Measurements from ENCODE around the gene BHMT.

The BHMT gene

DNA sequence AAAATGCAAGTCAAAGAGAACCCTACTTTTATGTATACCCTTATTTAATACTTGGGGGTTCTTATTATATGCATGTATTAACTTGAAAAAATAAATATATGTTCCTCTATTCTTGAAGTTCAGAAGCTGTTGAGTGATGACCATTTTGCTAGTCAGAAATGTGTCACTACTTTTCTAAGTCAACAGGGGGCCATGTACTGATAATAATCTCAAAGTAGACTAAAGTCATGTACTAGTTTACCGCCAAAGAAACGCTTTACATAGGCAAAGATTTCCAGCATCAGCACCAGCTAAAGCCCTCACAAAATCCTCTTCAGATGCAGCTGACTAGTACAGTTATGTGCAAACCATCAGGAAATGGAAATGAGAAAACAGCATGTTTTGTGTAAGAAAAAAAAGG is 5.7 kb upstream of the BHMT start:
- Mint-ChIP-seq H3K27me3 (peaks cover 28% of the 10 kb centered on the region), H3K4me3 (no peak overlapping the region), H3K9me3 (ENCODE audit: low read depth) (no peaks in the 10 kb centered on the region), H3K4me1 (ENCODE audit: low read depth) (peaks cover 2% of the 10 kb centered on the region), H3K27ac (no peak overlapping the region), H3K36me3 (peaks cover 4% of the 10 kb centered on the region)

DNA sequence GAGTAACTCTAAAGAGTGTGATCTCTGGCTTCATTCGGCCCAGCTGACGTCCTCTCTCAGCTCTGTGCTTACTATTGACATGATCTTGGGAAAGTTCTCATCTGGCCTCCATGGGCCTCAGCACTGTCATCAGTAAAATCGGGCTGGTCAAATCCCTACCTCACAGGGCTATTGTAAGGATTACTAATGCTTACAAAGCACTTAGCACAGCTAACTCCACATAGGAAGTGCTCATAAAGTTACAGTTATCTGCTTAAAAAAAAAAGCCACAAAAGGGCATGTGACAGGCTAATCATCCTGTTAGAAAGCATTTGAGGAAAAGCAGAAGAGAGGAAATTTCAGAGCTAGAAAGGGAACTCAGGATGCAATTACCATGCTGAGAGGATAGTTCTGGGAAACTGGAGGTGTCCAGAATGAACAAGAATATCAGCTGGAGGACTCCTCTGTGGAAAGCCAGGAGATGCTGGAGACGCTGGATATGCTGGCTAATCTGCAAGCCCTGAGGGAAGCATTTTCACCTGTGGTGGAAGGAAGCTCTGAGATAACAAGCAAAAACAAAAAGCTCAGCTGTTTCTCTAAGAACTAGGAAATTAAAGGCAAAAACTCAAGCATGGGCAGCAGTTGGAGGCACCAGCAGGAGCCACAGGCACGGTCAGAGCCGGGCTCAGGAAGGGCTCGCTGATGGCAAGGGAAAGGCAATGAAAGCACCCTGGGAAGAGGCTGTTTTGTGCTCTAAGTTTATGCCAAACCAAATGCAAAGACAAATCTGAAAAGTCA is 4.4 kb upstream of the BHMT start:
- Mint-ChIP-seq H3K4me1 (ENCODE audit: low read depth) (peaks cover 2% of the 10 kb centered on the region), H3K4me3 (no peak overlapping the region), H3K27me3 (peaks cover 30% of the 10 kb centered on the region)

DNA sequence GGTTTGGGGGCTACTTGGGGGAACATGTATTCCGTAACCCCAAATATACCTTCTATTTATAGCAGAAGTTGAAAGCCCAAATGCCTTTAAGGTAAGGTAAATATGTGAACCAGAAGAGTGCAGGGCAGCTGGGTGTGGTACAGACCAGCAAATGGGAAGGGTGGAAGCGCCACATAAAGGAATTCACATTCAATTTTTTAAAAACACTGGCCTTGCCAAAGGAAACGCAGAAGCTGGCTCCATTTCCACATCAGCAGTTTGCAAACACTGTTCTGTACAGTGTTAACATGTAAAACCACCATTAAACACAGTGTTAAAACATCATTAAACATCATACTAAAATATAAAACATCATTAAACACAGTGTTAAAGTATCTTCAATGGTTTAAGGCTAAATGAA is 3.5 kb upstream of the BHMT start:
- no peak overlapping the region for H3K4me3 Mint-ChIP-seq
- no peaks in the 10 kb centered on the region for H3K9me3 Mint-ChIP-seq (ENCODE audit: low read depth)
- H3K4me1 Mint-ChIP-seq (ENCODE audit: low read depth), result peaks cover 2% of the 10 kb centered on the region
- no peak overlapping the region for H3K27ac Mint-ChIP-seq
- no peaks in the 10 kb centered on the region for H3K36me3 Mint-ChIP-seq
- peaks cover 26% of the 10 kb centered on the region for H3K27me3 Mint-ChIP-seq

More for the DNA sequence above, 4.4 kb upstream of the BHMT start:
- H3K27ac Mint-ChIP-seq, result no peak overlapping the region
- no peaks in the 10 kb centered on the region for H3K9me3 Mint-ChIP-seq (ENCODE audit: low read depth)
- H3K36me3 Mint-ChIP-seq, result no peaks in the 10 kb centered on the region

DNA sequence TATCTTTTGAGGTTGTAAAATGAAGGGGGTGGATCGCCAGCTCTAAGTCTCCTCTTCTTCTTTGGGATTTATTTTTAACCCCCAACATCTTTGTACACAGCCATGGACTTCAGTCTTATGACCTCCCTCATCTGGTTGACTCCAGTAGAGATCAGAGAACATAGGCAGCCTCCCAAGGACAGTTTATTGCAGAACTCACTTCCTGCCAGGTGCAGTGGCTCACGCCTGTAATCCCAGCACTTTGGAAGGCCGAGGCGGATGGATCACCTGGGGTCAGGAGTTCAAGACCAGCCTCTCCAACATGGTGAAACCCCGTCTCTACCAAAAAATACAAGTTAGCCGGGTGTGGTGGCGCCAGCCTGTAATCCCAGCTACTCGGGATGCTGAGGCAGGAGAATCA is 2.8 kb upstream of the BHMT start:
- H3K4me1 Mint-ChIP-seq (ENCODE audit: low read depth), result peaks cover 2% of the 10 kb centered on the region
- no peaks in the 10 kb centered on the region for H3K36me3 Mint-ChIP-seq
- H3K27me3 Mint-ChIP-seq, result peaks cover 24% of the 10 kb centered on the region
- H3K27ac Mint-ChIP-seq, result no peak overlapping the region
- no peaks in the 10 kb centered on the region for H3K9me3 Mint-ChIP-seq (ENCODE audit: low read depth)
- no peak overlapping the region for H3K4me3 Mint-ChIP-seq

DNA sequence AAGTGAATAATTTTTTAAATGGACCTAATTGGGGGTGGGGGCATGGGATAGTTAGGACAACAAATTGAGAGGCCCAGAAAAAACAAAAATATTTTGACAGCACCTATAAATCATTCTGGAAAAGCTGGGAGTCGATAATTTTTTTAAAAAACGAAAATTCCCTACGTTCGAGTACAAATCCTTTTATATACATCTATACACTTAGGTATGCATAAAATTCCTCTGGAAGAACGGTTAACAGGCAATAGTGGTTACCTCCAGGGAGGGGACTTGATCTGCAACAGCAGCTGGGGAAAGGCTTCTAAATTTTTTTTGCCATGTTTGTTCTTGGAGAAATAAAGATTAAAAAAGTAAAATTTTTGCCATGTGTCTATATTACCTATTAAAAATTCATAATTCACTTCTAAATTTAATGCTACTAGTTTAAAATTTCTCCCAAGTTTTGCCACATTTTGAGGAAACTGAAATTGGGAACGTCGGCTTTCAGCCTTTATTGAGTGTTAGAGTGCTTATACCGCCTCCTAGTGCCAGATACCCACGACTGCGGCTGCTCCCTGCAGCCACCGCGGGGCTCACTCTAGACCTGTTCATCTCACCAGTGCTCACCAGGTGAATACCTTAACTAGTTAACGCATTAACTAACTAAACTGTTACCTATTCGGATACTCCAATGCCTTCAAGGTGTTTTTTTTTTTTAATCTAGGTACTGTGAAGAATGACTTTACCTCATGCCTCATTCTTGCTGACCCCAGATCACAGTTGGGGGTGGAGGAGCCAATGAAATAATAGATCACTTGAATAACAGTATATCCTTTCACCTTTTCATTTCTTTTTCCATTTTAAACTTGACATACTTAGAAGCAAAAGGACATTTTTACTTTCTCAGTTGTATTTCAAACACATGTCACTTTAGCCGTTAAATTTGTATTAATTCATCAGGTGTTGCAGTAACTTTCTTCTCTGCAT is 1.8 kb upstream of the BHMT start:
- Mint-ChIP-seq H3K9me3 (ENCODE audit: low read depth) (no peaks in the 10 kb centered on the region), H3K27me3 (peaks cover 22% of the 10 kb centered on the region), H3K27ac (no peak overlapping the region), H3K4me3 (no peak overlapping the region), H3K4me1 (ENCODE audit: low read depth) (peaks cover 2% of the 10 kb centered on the region), H3K36me3 (no peaks in the 10 kb centered on the region)

DNA sequence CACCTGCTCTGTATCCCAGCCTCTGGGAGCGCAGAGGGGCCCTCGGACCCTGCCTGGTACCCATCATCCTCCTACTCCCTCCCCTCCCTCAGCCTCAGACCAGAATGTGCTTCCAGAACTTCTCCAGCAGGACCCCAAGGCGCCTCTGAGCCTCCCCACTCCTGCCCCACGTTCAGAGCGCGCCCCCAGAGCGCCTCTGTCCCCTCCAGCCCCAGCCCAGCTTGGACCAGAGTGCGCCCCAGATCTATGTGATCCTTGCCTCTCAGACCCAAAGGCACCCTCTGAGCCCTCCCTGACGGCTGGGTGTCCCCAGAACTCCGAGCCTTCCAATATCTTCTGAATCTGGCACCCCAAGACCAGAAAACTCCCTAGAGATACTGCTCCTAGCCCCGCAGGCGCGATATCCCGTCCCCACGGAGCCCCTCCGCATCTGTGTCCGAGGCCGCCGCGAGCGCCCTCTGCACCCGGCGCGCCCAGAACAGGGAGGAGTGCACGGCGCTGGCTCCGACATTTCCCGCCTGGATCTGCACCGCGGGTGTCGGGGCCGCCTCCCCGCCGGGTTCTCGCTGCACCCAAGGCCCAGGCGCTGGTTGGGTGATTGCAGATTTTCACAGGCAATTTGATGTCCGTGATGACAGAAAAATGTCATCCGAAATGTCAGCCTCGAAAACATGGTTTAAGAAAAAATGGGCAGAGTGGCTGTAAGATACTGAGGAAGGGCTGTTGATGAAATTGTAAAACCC is 522 bp downstream of the BHMT start:
- H3K4me1 Mint-ChIP-seq (ENCODE audit: low read depth), result peaks cover 2% of the 10 kb centered on the region
- H3K4me3 Mint-ChIP-seq, result no peak overlapping the region
- peaks cover 14% of the 10 kb centered on the region for H3K27me3 Mint-ChIP-seq
- no peaks in the 10 kb centered on the region for H3K36me3 Mint-ChIP-seq
- H3K9me3 Mint-ChIP-seq (ENCODE audit: low read depth), result no peaks in the 10 kb centered on the region
- no peak overlapping the region for H3K27ac Mint-ChIP-seq

DNA sequence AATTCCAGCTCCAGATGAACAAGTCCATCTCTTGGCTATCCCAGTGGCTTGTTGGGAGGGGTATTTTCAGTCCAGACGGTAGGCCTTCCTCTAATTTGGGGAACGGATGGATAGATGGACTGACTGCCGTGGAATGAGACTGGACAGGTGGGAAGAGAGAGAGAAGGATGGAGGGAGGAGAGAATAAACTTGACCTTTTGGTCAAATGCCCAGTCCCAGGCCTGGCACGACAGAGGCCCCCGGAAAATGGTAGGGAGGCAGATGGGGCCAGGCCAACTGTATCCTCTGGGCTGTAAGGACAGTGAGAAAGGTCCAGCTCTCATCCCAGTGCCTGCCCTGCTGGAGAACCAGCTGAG is 1.1 kb downstream of the BHMT start:
- Mint-ChIP-seq H3K4me3 (no peak overlapping the region), H3K9me3 (ENCODE audit: low read depth) (no peaks in the 10 kb centered on the region), H3K4me1 (ENCODE audit: low read depth) (peaks cover 2% of the 10 kb centered on the region), H3K27ac (no peak overlapping the region), H3K36me3 (no peaks in the 10 kb centered on the region), H3K27me3 (peaks cover 14% of the 10 kb centered on the region)

DNA sequence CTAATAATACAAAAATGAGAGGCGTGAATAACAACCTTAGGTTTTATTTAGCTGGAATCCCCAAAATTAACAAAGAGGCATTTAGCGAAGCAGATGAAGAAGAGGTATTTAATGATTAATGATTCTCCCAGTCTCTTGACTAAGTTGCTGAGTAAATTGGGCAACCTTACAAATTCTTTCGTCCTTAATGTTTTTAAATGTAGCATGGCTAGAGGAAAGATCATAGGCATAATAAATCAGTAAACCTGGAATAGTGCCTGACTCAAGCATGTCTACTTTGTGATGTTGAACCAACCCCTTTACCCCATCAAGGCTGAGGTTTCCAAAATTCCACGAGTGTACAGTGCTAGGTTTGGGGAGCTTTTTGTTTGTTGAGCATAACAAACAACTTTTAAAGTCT is 7.9 kb downstream of the BHMT start:
- Mint-ChIP-seq H3K4me1 (ENCODE audit: low read depth) (no peaks in the 10 kb centered on the region), H3K4me3 (no peak overlapping the region), H3K27ac (no peak overlapping the region), H3K9me3 (ENCODE audit: low read depth) (no peaks in the 10 kb centered on the region), H3K27me3 (peaks cover 7% of the 10 kb centered on the region), H3K36me3 (peaks cover 3% of the 10 kb centered on the region)

DNA sequence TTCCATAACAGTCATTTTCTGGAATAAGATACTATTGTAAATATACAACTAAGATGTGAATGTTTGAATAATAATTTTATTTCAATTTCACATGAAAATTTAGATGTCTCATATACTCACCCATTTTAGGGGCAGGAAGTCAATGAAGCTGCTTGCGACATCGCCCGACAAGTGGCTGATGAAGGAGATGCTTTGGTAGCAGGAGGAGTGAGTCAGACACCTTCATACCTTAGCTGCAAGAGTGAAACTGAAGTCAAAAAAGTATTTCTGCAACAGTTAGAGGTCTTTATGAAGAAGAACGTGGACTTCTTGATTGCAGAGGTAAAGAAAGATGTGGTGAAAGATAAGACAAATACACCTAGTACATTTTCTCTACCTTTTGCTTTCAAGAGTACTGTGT is 8.6 kb downstream of the BHMT start:
- peaks cover 7% of the 10 kb centered on the region for H3K27me3 Mint-ChIP-seq
- no peaks in the 10 kb centered on the region for H3K9me3 Mint-ChIP-seq (ENCODE audit: low read depth)
- H3K36me3 Mint-ChIP-seq, result peaks cover 3% of the 10 kb centered on the region
- no peaks in the 10 kb centered on the region for H3K4me1 Mint-ChIP-seq (ENCODE audit: low read depth)
- no peak overlapping the region for H3K4me3 Mint-ChIP-seq
- H3K27ac Mint-ChIP-seq, result no peak overlapping the region

DNA sequence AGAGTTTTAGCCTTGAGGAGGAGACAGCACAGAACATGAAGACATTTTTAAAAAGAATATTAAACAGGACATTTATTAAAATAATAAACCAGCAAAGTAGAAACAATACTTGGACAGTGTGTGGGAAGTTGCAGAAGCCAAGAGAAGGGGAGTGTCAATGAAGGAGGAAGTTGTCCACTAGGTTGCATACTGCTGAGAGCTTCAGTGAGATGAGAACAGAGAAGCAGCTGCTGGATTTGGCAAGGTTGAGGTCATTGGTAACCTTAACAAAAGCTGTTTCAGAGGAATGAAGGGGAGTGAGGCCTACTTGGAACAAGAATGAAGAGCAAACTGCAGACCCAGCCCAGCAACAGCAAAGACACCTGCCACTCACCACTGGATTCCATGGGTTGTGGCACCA is 11.4 kb downstream of the BHMT start:
- Mint-ChIP-seq H3K27me3 (peaks cover 7% of the 10 kb centered on the region), H3K4me1 (ENCODE audit: low read depth) (no peaks in the 10 kb centered on the region), H3K36me3 (peaks cover 3% of the 10 kb centered on the region), H3K27ac (no peak overlapping the region), H3K4me3 (no peak overlapping the region), H3K9me3 (ENCODE audit: low read depth) (no peaks in the 10 kb centered on the region)

DNA sequence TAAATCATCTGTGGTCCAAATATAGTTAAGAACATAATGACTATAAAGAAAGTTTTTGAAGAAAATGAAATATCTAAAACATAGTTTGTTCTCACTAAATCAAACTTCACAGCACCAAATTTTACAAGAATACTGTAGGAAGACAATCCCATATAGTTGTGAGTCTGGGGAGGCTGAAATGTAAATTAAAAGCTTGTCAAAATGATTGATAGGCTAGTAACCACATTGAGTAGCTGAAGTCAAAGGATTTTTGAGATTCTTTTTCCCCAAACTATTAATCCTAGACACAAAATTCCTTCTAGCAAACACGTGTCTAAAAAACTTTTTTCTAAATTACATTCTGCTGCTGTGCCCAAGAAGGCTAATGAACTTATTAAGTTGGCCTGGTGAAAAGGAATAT is 13.0 kb downstream of the BHMT start:
- H3K4me3 Mint-ChIP-seq, result no peak overlapping the region
- H3K27me3 Mint-ChIP-seq, result no peaks in the 10 kb centered on the region
- H3K9me3 Mint-ChIP-seq (ENCODE audit: low read depth), result no peaks in the 10 kb centered on the region
- no peak overlapping the region for H3K27ac Mint-ChIP-seq
- H3K36me3 Mint-ChIP-seq, result no peaks in the 10 kb centered on the region
- H3K4me1 Mint-ChIP-seq (ENCODE audit: low read depth), result no peaks in the 10 kb centered on the region

DNA sequence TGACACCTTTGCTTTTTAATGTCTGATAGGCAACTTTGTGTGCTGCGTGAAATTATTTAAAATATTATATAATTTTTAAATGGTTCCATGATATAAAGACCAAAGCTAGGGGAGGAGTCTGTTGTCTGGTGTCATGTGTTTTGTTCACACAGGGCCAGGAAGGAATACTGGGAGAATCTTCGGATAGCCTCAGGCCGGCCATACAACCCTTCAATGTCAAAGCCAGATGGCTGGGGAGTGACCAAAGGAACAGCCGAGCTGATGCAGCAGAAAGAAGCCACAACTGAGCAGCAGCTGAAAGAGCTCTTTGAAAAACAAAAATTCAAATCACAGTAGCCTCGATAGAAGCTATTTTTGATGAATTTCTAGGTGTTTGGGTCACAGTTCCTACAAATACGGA is 19.2 kb downstream of the BHMT start:
- Mint-ChIP-seq H3K9me3 (ENCODE audit: low read depth) (no peaks in the 10 kb centered on the region), H3K4me3 (no peak overlapping the region), H3K27me3 (no peaks in the 10 kb centered on the region), H3K4me1 (ENCODE audit: low read depth) (peaks cover 8% of the 10 kb centered on the region), H3K36me3 (no peaks in the 10 kb centered on the region), H3K27ac (no peak overlapping the region)

DNA sequence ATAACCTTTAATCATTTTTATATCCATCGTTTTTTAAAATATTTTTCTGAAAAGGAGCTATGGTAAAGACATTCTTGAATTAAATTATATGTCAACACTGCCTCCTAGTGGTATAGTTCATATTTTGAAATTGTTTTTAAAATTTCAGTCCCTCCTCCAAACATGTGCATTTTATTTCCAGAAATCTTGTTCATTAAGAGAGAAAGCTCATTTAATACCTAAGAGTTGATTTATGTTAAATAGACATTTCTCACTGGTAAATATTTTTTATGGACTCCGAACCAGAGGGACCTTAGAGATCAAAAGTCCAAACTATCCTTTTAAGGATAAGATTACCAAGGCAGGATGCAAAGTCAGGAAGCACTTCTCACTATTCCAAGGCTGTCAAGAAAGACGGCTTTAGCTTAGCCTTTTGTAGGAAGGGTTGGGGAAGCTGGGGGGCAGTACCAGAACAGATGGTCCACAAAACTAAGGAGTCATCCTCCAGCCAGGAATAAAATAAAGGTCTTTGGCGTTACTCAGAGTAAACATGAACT is 21.6 kb downstream of the BHMT start:
- H3K4me1 Mint-ChIP-seq (ENCODE audit: low read depth), result peaks cover 8% of the 10 kb centered on the region
- peak overlapping the region; percentile 85 for H3K4me3 Mint-ChIP-seq
- H3K27ac Mint-ChIP-seq, result no peak overlapping the region
- H3K36me3 Mint-ChIP-seq, result no peaks in the 10 kb centered on the region
- no peaks in the 10 kb centered on the region for H3K9me3 Mint-ChIP-seq (ENCODE audit: low read depth)
- no peaks in the 10 kb centered on the region for H3K27me3 Mint-ChIP-seq

DNA sequence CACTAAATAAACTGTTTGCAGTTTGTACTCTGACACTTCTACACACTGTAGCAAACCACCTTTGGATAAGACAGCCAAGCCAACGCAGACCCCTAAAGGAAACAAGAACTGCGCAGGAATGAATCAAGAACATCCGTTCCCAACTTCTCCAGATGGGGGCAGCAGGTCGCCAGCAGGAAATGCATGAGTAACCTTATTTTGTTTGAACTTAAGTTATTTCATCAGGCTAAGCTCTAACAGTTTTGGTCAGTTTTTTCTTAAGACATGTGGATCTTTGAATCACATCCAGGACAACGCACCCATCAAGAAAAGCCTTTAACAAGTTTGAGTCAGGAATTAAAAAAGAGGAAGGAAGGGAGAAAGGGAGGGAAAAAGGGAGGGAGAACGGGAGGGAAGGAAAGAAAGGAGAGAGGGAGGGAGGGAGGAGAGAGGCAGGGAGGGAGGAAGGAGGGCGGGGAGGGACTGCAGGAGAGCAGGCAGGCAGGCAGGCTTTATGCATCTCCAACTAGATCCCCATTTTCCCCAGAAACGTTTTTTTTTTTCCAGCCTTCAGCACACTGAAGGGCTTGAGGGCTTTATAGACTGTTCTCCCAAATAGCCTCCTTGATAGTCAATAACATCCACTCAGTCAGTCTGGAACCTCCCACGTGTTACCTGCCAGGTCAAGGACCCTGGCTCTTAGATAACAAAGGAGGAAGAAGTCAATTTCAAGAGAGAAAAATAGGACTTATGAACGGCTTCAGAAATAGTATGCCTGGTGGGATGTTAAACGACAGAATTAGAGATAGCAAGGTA is 22.2 kb downstream of the BHMT start:
- Mint-ChIP-seq H3K4me1 (ENCODE audit: low read depth) (peaks cover 8% of the 10 kb centered on the region), H3K27me3 (no peaks in the 10 kb centered on the region), H3K36me3 (no peaks in the 10 kb centered on the region), H3K4me3 (peak overlapping the region; percentile 85), H3K27ac (peak overlapping the region; percentile 89), H3K9me3 (ENCODE audit: low read depth) (no peaks in the 10 kb centered on the region)

Measured in activated naive CD8-positive, alpha-beta T cell (primary cell).